Stimulated activated CD8-positive, alpha-beta memory T cell treated with anti-CD3 and anti-CD28 coated beads, Interleukin-15, amount 100 ng/mL, for 1 hour (primary cell): Measurements from ENCODE around the gene TMEM128.
"Not testable (repeated sequence)": the region's sequence is repeated elsewhere in the genome, so short reads cannot be mapped to it uniquely, and the experiment has no call there.

Experiments
- DNase-seq: peaks from one replicate; pipeline ENCODE4 v3.0.0-alpha.2; 2020; ENCODE audit warnings: low read depth

The TMEM128 gene

DNA sequence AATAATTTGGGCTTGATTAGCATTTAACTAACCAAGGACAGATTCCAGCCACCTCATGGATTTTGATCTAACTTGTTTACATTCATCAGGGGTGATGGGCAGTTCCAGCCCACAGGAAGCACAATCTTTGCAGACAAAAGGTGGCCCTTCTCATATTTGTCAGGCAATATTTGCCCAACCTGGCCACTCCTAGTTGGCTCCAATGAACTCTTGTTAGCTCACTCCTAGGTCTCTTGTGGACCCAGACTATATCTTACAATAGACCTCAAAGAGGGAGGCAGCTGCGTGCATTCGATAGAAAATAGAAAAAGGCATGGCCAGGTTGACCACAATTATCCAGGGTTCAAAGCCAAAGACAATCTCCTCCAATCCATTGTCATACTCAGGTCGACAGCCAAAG, 59.5 kb downstream of the TMEM128 start:
- not testable (repeated sequence) for DNase-seq
